Thoracic aorta (tissue), 2 donors: ENCODE results near the gene POLR2H. TPM values are rescaled to one million over a fixed set of nuclear protein-coding genes. Genes with fewer than 3 reads are reported as not detected.
A peak's percentile ranks its signal among the peaks of the same experiment; 100 is the strongest.

Experiments used
- ATAC-seq: fragments of 150-250 bp; one replicate; pipeline ENCODE4 v1.8.0; 2017; ENCODE audit warnings: low read depth; ENCODE audit not compliant: insufficient number of reproducible peaks, low FRiP score
- DNase-seq: peaks from one replicate; pipeline ENCODE4 v3.0.0-alpha.2; 2020; ENCODE audit warnings: low spot score
- H3K27ac ChIP-seq, 2 donors: fragments of 200-600 bp; sonication (generic); 1 replicate in 1 of 2; 2 replicates in 1 of 2; pipeline ENCODE4 v1.5.1; 2016; ENCODE audit warnings: mild to moderate bottlenecking in 2 of 2, moderate library complexity in 2 of 2
- H3K27me3 ChIP-seq: fragments of 200-600 bp; sonication (generic); replicated peaks from 2 replicates; pipeline ENCODE4 v1.6.0; 2016; ENCODE audit warnings: mild to moderate bottlenecking; ENCODE audit not compliant: insufficient read depth
- H3K36me3 ChIP-seq: fragments of 200-600 bp; sonication (generic); one replicate; pipeline ENCODE4 v1.5.1; 2016
- H3K4me1 ChIP-seq, 2 donors: fragments of 200-600 bp; sonication (generic); 1 replicate in 1 of 2; 2 replicates in 1 of 2; pipeline versions ENCODE4 v1.5.1 to v1.6.0; 2016; ENCODE audit warnings: low read depth in 2 of 2, mild to moderate bottlenecking in 1 of 2; ENCODE audit not compliant: control insufficient read depth in 1 of 2
- H3K4me3 ChIP-seq: fragments of 200-600 bp; sonication (generic); 2 replicates; pipeline ENCODE4 v1.5.1; 2016; ENCODE audit warnings: mild to moderate bottlenecking
- H3K9me3 ChIP-seq: fragments of 200-600 bp; sonication (generic); 2 replicates; pipeline ENCODE4 v1.5.1; 2016
- CTCF ChIP-seq: fragments of 200-600 bp; sonication (generic); IDR thresholded peaks from one replicate; pipeline ENCODE4 v1.5.1; 2019; ENCODE audit warnings: antibody characterized with exemption
- total RNA-seq, 2 donors: library from RNA; depleted of rRNA; stranded (reverse); fragments of >200 nt; gene quantifications; one replicate each; pipeline versions ENCODE4 v1.1.0 to v1.2.3, GENCODE V29; 2016

POLR2H gene
- total RNA-seq, 2 donors from 2014 or later, result 49.5 to 53.7 TPM

DNA sequence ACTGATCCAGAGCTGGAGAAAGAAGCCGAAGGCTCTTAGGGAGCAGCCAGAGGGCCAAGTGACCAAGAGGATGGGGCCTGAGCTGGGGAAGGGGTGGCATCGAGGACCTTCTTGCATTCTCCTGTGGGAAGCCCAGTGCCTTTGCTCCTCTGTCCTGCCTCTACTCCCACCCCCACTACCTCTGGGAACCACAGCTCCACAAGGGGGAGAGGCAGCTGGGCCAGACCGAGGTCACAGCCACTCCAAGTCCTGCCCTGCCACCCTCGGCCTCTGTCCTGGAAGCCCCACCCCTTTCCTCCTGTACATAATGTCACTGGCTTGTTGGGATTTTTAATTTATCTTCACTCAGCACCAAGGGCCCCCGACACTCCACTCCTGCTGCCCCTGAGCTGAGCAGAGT lies 27.9 kb downstream of the POLR2H start:
- ATAC-seq, result no peak
- Histone ChIP-seq H3K27ac (no peak overlapping the region), H3K4me1 (no peaks in the 10 kb centered on the region), H3K36me3 (no peaks in the 10 kb centered on the region), H3K27me3 (no peaks in the 10 kb centered on the region), H3K9me3 (no peaks in the 10 kb centered on the region), H3K4me3 (no peak overlapping the region)
- no peak for TF ChIP-seq CTCF
- no peak for DNase-seq

- DNase-seq (no peak), ATAC-seq (no peak)
- no peak overlapping the region for H3K4me3 ChIP-seq
- no peaks in the 10 kb centered on the region for H3K27me3 ChIP-seq
- TF ChIP-seq CTCF, result no peak
- no peaks in the 10 kb centered on the region for H3K4me1 ChIP-seq
- H3K9me3 ChIP-seq, result no peaks in the 10 kb centered on the region
- H3K36me3 ChIP-seq, result no peaks in the 10 kb centered on the region
- no peak overlapping the region for H3K27ac ChIP-seq
Observed at GRCh38 chr3:184389935-184390528, 28.5 kb downstream of the POLR2H start.

DNA sequence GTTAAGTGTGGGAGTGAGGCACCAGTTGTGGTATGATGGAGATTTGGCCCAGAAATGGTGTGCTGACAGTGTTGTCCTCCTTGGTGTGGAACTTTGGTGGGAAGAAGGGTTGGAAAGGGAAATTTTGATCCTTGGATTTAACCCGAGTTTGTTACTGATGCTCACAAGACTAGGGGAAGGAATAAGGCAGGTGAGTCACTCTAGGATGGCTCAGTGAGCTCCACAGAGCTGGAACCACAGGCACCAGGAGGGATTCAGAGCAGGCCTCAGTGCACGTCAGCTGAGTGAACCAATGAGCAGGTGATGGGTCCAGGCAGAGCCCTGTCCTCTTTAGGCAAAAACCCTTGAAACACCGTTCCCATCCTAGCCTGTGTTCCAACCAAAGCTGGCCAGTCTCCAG lies 29.8 kb downstream of the POLR2H start:
- Histone ChIP-seq H3K27ac (no peak overlapping the region), H3K36me3 (no peaks in the 10 kb centered on the region), H3K4me1 (no peaks in the 10 kb centered on the region), H3K4me3 (no peak overlapping the region), H3K27me3 (no peaks in the 10 kb centered on the region), H3K9me3 (no peaks in the 10 kb centered on the region)
- TF ChIP-seq CTCF, result no peak
- no peak for DNase-seq
- no peak for ATAC-seq

DNA sequence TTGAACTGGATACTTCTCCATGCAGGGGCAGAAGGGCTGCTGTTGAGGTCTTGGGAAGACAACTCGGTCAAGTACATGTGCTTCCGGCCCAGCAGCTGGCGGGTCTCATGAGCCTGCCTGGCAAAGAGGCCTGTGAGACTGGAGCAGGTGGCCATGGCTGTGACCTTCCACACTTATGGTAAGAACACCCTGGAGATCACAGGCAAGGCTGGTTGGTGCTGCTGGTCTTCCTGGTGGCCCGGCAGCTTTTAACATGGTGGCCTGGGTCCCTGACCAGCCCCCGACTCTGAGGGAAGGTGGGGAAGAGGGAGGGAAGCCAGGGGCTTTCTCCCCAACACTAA lies 33.8 kb downstream of the POLR2H start:
- DNase-seq (no peak), ATAC-seq (no peak)
- Histone ChIP-seq H3K4me3 (no peak overlapping the region), H3K27me3 (no peaks in the 10 kb centered on the region), H3K36me3 (no peaks in the 10 kb centered on the region), H3K27ac (no peak overlapping the region), H3K4me1 (no peaks in the 10 kb centered on the region), H3K9me3 (no peaks in the 10 kb centered on the region)
- TF ChIP-seq CTCF, result no peak

DNA sequence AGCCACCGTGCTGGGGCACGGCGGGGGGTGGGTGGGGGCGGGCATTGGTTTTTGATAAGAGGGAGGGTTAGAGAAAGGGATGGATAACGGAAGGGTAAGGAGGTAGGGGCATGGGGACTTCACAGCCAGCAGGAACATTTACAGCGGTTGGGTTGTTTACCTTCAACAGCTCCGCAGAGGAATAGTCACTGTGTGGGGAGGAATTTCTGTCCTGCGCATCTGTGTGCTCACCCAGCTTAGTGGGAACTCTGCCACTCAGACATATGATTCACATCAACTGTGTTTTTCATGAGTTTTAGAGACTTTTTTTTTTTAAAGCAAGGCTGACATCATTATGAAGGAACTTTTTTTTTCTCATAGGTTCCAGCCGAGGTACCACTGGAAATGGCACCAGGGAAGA lies 37.9 kb downstream of the POLR2H start:
- Histone ChIP-seq H3K4me3 (no peak overlapping the region), H3K4me1 (no peaks in the 10 kb centered on the region), H3K27me3 (no peaks in the 10 kb centered on the region), H3K36me3 (no peaks in the 10 kb centered on the region), H3K9me3 (no peaks in the 10 kb centered on the region), H3K27ac (no peak overlapping the region)
- TF ChIP-seq CTCF, result no peak
- DNase-seq (no peak), ATAC-seq (peak; percentile 44)
